Measurements from ENCODE around the gene CEP152.

The CEP152 gene

GRCh38 chr15:48761393-48762158 lies 49.3 kb downstream of the CEP152 start:
- no peak for DNase-seq (ENCODE audit: low read depth in 1 of 2, low spot score in 1 of 2)
- Histone ChIP-seq H3K4me3 (replicated peaks; ENCODE audit: insufficient read depth, low read length) (no peak overlapping the region), H3K27me3 (ENCODE audit: insufficient read depth, poor library complexity, severe bottlenecking) (no peaks in the 10 kb centered on the region), H3K27ac (replicated peaks) (no peak overlapping the region)
- no peak for TF ChIP-seq GABPA (IDR thresholded peaks at IDR 0.05; ENCODE audit: low read depth)
- no peak for TF ChIP-seq POLR2AphosphoS5 (IDR thresholded peaks at IDR 0.05; ENCODE audit: low read depth)
- TF ChIP-seq SPI1 (IDR thresholded peaks at IDR 0.05; ENCODE audit: borderline replicate concordance, low read depth) = no peak
- no peak for TF ChIP-seq CTCF (IDR thresholded peaks at IDR 0.05; ENCODE audit: insufficient read depth, low read length)
- no peak for TF ChIP-seq REST (IDR thresholded peaks at IDR 0.05; ENCODE audit: insufficient replicate concordance, low read depth)

DNA sequence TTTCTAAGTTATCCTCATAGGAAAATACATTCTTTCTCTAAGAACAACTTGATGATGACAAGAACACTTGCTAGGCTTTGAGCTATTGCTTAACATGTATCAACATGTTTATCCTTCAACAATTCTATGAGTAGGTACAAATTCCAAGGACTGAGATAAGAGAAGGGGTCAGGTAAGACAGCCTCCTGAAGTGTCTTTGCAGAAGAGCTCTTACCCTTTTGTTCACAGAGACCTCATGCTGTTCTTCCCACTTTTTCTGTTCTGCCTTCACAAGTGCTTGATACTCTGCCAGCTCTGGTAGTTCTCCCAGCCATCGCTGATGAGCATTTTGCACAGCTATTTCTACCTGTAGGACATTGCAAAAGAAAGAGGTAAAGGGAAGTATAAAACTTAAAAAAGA lies 50.9 kb downstream of the CEP152 start:
- H3K4me3 ChIP-seq (replicated peaks; ENCODE audit: insufficient read depth, low read length) = no peak overlapping the region
- no peak overlapping the region for H3K27ac ChIP-seq (replicated peaks)
- TF ChIP-seq REST (IDR thresholded peaks at IDR 0.05; ENCODE audit: insufficient replicate concordance, low read depth) (no peak), POLR2AphosphoS5 (IDR thresholded peaks at IDR 0.05; ENCODE audit: low read depth) (no peak), CTCF (IDR thresholded peaks at IDR 0.05; ENCODE audit: insufficient read depth, low read length) (no peak), SPI1 (IDR thresholded peaks at IDR 0.05; ENCODE audit: borderline replicate concordance, low read depth) (no peak), GABPA (IDR thresholded peaks at IDR 0.05; ENCODE audit: low read depth) (no peak)
- DNase-seq (ENCODE audit: low read depth in 1 of 2, low spot score in 1 of 2) = no peak
- H3K27me3 ChIP-seq (ENCODE audit: insufficient read depth, poor library complexity, severe bottlenecking) = no peaks in the 10 kb centered on the region

GRCh38 chr15:48757661-48758060 lies 53.2 kb downstream of the CEP152 start:
- H3K27ac ChIP-seq (replicated peaks) = no peak overlapping the region
- no peak for DNase-seq (ENCODE audit: low read depth in 1 of 2, low spot score in 1 of 2)
- H3K27me3 ChIP-seq (ENCODE audit: insufficient read depth, poor library complexity, severe bottlenecking) = no peaks in the 10 kb centered on the region
- H3K4me3 ChIP-seq (replicated peaks; ENCODE audit: insufficient read depth, low read length) = no peak overlapping the region
- TF ChIP-seq SPI1 (IDR thresholded peaks at IDR 0.05; ENCODE audit: borderline replicate concordance, low read depth) (no peak), POLR2AphosphoS5 (IDR thresholded peaks at IDR 0.05; ENCODE audit: low read depth) (no peak), REST (IDR thresholded peaks at IDR 0.05; ENCODE audit: insufficient replicate concordance, low read depth) (no peak), CTCF (IDR thresholded peaks at IDR 0.05; ENCODE audit: insufficient read depth, low read length) (no peak), GABPA (IDR thresholded peaks at IDR 0.05; ENCODE audit: low read depth) (no peak)
